Natural killer cell (primary cell): ENCODE results near the gene NCKAP1. TPM values are rescaled to one million over a fixed set of nuclear protein-coding genes. Genes with fewer than 3 reads are reported as not detected.

Experiments used
- ATAC-seq, 3 donors: fragments of 150-1000 bp in 2 of 3; fragments of 200-7000 bp in 1 of 3; cut with Tn5 transposase; 1 replicate in 1 of 3; 2 replicates in 2 of 3; pipeline ENCODE4 v1.10.0; 2021; ENCODE audit warnings: mild to moderate bottlenecking in 2 of 3, moderate library complexity in 2 of 3
- DNase-seq, 2 donors: peaks; one replicate each; pipeline versions ENCODE4 v3.0.0 to v3.0.0-alpha.2; 2013 to 2021; ENCODE audit warnings: mixed read lengths in 1 of 2
- H3K27ac ChIP-seq: one replicate; pipeline ENCODE4 v1.5.1; 2013; ENCODE audit warnings: mild to moderate bottlenecking, low read length
- H3K27me3 ChIP-seq: one replicate; pipeline ENCODE4 v1.6.1; 2013; ENCODE audit warnings: low read length; ENCODE audit not compliant: control insufficient read depth, insufficient read depth
- H3K36me3 ChIP-seq: one replicate; pipeline ENCODE4 v1.6.1; 2013; ENCODE audit warnings: low read length; ENCODE audit not compliant: control insufficient read depth, insufficient read depth
- H3K4me1 ChIP-seq: one replicate; pipeline ENCODE4 v1.6.1; 2013; ENCODE audit warnings: low read length; ENCODE audit not compliant: control insufficient read depth, insufficient read depth
- H3K4me3 ChIP-seq: one replicate; pipeline ENCODE4 v1.5.1; 2013; ENCODE audit warnings: low read length
- H3K9me3 ChIP-seq: one replicate; pipeline ENCODE4 v1.6.1; 2013; ENCODE audit warnings: low read length; ENCODE audit not compliant: control insufficient read depth, insufficient read depth
- H3K27ac Mint-ChIP-seq, 2 donors: one replicate each; pipeline ENCODE4 v1.8.0; 2022; ENCODE audit warnings: mild to moderate bottlenecking in 2 of 2, mixed read lengths in 2 of 2, moderate library complexity in 1 of 2
- H3K27me3 Mint-ChIP-seq, 2 donors: one replicate each; pipeline ENCODE4 v1.8.0; 2022; ENCODE audit warnings: low read depth in 2 of 2, mixed read lengths in 2 of 2
- H3K36me3 Mint-ChIP-seq: one replicate; pipeline ENCODE4 v1.8.0; 2022; ENCODE audit warnings: mixed read lengths
- H3K4me1 Mint-ChIP-seq, 2 donors: one replicate each; pipeline ENCODE4 v1.8.0; 2022; ENCODE audit warnings: mixed read lengths in 2 of 2
- H3K4me3 Mint-ChIP-seq: one replicate; pipeline ENCODE4 v1.8.0; 2022; ENCODE audit warnings: mild to moderate bottlenecking, moderate library complexity, mixed read lengths
- H3K9me3 Mint-ChIP-seq, 2 donors: one replicate each; pipeline ENCODE4 v1.8.0; 2022; ENCODE audit warnings: mixed read lengths in 2 of 2
- CTCF ChIP-seq: fragments of 200-600 bp; IDR thresholded peaks from one replicate; pipeline ENCODE4 v1.8.0; 2022; ENCODE audit warnings: antibody characterized with exemption
- whole genome bisulfite sequencing: methylation state at CpG from one replicate; pipeline ENCODE4 v1.1.7; 2013; ENCODE audit warnings: missing lambda C conversion rate; ENCODE audit not compliant: insufficient coverage; 5-methylcytosine and 5-hydroxymethylcytosine counted together
- intact Hi-C: fragments of 100-400 bp; cut with micrococcal nuclease; formaldehyde crosslinking; loops from one replicate; pipeline ENCODE4 v1.14.2; 2022
- total RNA-seq, 4 donors: library from RNA; stranded (reverse); fragments of 120-200 nt in 1 of 4; gene quantifications; one replicate each; pipeline versions ENCODE4 v1.2.3 to v1.2.4, GENCODE V29; 2013 to 2022

Gene NCKAP1
- total RNA-seq, 3 donors from 2014 or later (not counting 1 experiment from before 2014, with no cell fraction given) = 8.4 to 12.3 (median 10.4) TPM

GRCh38 chr2:183024339-183025095, 13.7 kb downstream of the NCKAP1 start:
- H3K4me1 ChIP-seq = no peaks in the 10 kb centered on the region
- no peaks in the 10 kb centered on the region for H3K36me3 Mint-ChIP-seq
- intact Hi-C loops = no loop called here
- DNase-seq = no peak
- no peak overlapping the region for H3K4me3 ChIP-seq
- TF ChIP-seq CTCF = no peak
- no peaks in the 10 kb centered on the region for H3K9me3 ChIP-seq
- H3K4me1 Mint-ChIP-seq = no peaks in the 10 kb centered on the region
- 88% methylated on average over 3 of the region's 8 CpGs for WGBS
- H3K27me3 ChIP-seq = peaks cover 15% of the 10 kb centered on the region
- no peak overlapping the region for H3K4me3 Mint-ChIP-seq
- H3K27me3 Mint-ChIP-seq = peaks cover 8 to 25% of the 10 kb centered on the region in 2 donors
- H3K36me3 ChIP-seq = no peaks in the 10 kb centered on the region
- no peaks in the 10 kb centered on the region for H3K9me3 Mint-ChIP-seq
- H3K27ac Mint-ChIP-seq = no peak overlapping the region
- no peak for ATAC-seq
- H3K27ac ChIP-seq = no peak overlapping the region

GRCh38 chr2:183022711-183023110, 15.5 kb downstream of the NCKAP1 start:
- no peak overlapping the region for H3K27ac Mint-ChIP-seq
- Histone ChIP-seq H3K27ac (no peak overlapping the region), H3K4me3 (no peak overlapping the region), H3K9me3 (no peaks in the 10 kb centered on the region), H3K27me3 (peaks cover 13% of the 10 kb centered on the region), H3K36me3 (no peaks in the 10 kb centered on the region), H3K4me1 (no peaks in the 10 kb centered on the region)
- DNase-seq (no peak), ATAC-seq (no peak)
- intact Hi-C loops = no loop called here
- no peaks in the 10 kb centered on the region for H3K9me3 Mint-ChIP-seq
- H3K36me3 Mint-ChIP-seq = no peaks in the 10 kb centered on the region
- H3K4me1 Mint-ChIP-seq = no peaks in the 10 kb centered on the region
- WGBS = 86% methylated on average over 2 of the region's 3 CpGs
- no peak for TF ChIP-seq CTCF
- peaks cover 8 to 19% of the 10 kb centered on the region in 2 donors for H3K27me3 Mint-ChIP-seq
- H3K4me3 Mint-ChIP-seq = no peak overlapping the region

- Histone ChIP-seq H3K27ac (no peak overlapping the region), H3K36me3 (no peaks in the 10 kb centered on the region), H3K9me3 (no peaks in the 10 kb centered on the region), H3K27me3 (peaks cover 7% of the 10 kb centered on the region), H3K4me1 (no peaks in the 10 kb centered on the region), H3K4me3 (no peak overlapping the region)
- Mint-ChIP-seq H3K36me3 (no peaks in the 10 kb centered on the region), H3K27me3 (peaks cover 8 to 11% of the 10 kb centered on the region in 2 donors), H3K4me1 (no peaks in the 10 kb centered on the region), H3K27ac (no peak overlapping the region), H3K9me3 (no peaks in the 10 kb centered on the region), H3K4me3 (no peak overlapping the region)
- DNase-seq (no peak), ATAC-seq (no peak)
- intact Hi-C loops = no loop called here
- WGBS = 100% methylated on average over 1 of the region's 2 CpGs
- no peak for TF ChIP-seq CTCF
Measured at GRCh38 chr2:183021613-183022012, 16.6 kb downstream of the NCKAP1 start.
